ENCODE results near the gene TRAP1.

TRAP1 gene

DNA sequence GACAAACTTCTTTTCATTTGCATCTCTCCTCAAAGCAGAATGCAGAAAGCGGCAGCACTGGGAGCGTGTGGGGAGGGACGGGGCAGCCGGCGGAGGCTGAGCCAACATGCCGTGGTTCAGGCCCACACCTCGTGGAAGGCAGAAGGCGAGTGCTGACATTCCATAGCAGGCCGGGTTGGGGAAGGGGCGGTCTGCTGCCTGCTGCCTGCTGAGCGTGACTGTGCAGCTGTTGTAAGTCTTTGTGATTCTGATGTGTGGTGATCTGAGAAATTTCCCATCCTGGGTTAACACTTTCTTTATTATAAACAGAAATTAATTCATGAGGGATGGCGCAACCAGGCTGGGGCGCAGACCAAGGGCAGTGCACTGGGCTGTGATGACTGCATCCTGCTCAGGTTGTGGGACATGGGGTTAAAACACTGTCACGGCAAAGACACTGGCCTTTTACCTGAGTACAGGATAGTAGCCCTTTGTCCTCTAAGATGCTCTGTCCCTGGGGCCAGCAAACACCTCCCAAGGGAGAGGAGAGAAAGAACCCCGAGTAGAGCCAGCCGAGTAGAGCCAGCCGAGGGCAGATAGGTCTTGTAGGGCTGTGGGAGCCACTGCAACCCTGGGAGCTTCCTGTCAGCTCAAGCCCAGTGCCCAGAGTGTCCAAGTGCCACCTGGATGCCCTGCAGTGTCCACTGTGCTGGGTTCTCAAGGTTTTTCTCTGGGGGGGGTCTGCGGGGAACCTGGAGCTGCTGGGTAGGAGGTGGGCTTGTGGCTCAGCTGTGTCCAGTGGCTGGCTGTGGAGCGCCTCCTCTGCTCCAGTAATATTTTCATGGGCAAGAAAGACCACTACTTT is 71.6 kb downstream of the TRAP1 start:
- TF ChIP-seq, protein P1, sequence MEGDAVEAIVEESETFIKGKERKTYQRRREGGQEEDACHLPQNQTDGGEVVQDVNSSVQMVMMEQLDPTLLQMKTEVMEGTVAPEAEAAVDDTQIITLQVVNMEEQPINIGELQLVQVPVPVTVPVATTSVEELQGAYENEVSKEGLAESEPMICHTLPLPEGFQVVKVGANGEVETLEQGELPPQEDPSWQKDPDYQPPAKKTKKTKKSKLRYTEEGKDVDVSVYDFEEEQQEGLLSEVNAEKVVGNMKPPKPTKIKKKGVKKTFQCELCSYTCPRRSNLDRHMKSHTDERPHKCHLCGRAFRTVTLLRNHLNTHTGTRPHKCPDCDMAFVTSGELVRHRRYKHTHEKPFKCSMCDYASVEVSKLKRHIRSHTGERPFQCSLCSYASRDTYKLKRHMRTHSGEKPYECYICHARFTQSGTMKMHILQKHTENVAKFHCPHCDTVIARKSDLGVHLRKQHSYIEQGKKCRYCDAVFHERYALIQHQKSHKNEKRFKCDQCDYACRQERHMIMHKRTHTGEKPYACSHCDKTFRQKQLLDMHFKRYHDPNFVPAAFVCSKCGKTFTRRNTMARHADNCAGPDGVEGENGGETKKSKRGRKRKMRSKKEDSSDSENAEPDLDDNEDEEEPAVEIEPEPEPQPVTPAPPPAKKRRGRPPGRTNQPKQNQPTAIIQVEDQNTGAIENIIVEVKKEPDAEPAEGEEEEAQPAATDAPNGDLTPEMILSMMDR (IDR thresholded peaks at IDR 0.05; ENCODE audit: low read depth, low read length): no peak
- no peak overlapping the region for H3K4me3 ChIP-seq (ENCODE audit: low read depth, low read length)

DNA sequence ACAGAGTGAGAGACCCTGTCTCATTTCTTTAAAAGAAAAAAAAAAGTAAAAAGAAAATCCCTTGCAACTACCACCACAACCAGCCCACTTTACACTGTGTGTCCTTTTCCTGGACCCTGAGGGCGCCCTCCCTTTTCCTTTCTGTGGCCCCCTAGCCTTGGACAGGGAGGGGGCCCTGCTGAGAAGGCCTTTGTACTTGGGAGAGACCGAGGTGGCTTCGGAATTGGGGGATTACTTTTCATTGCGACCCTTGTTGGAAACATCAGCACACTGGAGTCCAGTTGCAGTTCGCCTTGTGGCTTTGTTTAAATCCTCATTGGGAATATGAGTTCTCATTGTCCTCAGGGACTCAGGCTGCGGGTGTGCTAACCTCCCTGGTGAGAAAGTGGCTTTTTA is 72.2 kb downstream of the TRAP1 start:
- H3K4me3 ChIP-seq (ENCODE audit: low read depth, low read length): no peak overlapping the region

DNA sequence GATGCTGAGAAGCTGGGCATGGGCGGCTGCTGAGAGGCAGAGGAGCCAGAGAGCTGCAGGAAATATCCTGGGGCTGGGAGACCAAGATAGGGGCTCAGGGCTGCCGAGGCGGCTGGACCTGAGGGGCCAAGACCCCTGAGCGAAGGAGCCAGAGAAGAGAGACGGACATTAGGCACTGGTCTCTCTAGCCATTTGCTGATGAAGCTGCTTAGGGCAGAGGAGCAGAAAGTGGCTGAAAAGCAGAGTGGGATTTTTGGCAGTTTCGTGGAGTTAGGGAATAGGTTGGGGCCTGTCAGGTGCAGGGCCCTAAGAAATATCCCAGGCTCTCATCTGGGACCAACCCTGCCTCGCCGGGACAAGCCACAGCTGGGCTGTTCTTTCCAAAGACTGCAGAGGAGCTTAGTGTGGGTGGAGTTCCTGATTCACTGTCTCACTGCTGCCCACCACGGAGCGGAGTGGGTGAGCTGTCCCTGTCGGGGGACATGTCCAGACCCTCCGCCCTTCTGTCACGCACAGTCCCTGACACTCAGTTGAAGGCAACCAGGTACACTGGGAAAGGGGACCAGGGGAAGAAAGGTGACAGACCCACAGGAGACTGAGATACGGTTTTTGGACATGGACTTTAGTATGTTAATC is 74.1 kb downstream of the TRAP1 start:
- TF ChIP-seq, protein P1 (IDR thresholded peaks at IDR 0.05; ENCODE audit: low read depth, low read length): no peak
- no peak overlapping the region for H3K4me3 ChIP-seq (ENCODE audit: low read depth, low read length)

More for the DNA sequence above, 72.2 kb downstream of the TRAP1 start:
- TF ChIP-seq, protein P1 (IDR thresholded peaks at IDR 0.05; ENCODE audit: low read depth, low read length): no peak

DNA sequence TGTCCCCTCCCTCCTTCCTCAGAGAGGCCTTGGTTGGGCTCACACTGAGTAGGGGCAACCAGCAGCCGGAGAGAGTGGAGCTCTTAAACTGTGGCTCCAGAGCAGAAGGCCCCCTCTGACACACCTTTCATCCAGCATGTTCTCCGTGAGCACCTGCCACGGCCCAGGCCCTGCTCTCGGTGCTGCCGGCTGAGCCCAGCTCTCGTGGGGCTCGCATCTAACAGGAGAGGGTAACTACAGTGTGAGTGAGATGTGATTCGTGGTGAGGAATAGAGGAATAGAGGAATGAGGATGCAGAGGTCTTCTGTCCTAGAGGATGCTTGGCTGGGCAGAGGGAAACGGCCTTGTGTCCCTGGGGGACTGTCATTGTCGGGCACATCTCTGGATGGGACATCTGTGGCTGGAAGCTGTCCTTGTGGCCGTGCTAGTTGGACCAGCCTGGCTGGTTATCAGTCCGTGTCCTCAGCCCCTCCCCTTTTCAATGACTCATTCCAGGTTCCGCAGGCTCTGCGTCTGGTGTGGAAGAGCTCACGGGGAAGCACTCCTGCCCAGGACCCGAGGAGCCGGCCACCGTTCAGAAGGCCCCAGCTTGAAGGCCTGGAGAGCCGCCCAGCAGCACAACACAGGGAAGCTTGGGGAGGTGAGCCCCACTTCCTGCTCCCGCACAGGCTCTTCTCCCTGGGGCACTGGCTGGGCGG is 74.8 kb downstream of the TRAP1 start:
- TF ChIP-seq, protein P1 (IDR thresholded peaks at IDR 0.05; ENCODE audit: low read depth, low read length): no peak
- H3K4me3 ChIP-seq (ENCODE audit: low read depth, low read length): no peak overlapping the region

DNA sequence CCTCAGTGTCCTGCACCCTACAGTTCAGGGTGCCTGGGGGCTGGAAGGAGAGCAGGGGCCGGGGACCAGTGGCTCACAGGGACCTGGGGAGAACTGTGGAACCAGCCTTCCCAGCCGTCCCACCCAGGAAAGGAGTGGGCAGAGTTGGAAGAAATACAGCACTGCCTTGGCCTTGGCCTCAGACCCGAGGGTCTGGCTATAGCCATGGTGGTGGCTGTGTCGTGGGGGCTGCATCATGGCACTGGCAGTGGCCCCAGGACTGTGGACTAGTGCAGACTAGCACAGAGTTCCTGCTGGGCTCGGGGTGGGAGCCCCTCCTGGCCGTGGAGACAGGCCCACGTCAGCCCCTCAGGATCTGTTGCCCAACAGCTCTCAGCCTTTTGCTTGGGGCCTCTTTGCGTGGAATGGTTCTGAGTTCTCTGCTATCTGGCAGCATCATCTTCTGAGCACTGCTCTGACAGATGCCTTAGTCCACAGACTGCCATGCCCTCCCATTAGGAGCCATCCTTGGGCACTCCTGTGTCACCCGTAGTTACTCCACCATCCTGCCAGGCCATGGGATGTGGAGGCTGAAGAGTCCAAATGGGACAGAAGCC is 75.4 kb downstream of the TRAP1 start:
- TF ChIP-seq, protein P1 (IDR thresholded peaks at IDR 0.05; ENCODE audit: low read depth, low read length): no peak
- no peak overlapping the region for H3K4me3 ChIP-seq (ENCODE audit: low read depth, low read length)

DNA sequence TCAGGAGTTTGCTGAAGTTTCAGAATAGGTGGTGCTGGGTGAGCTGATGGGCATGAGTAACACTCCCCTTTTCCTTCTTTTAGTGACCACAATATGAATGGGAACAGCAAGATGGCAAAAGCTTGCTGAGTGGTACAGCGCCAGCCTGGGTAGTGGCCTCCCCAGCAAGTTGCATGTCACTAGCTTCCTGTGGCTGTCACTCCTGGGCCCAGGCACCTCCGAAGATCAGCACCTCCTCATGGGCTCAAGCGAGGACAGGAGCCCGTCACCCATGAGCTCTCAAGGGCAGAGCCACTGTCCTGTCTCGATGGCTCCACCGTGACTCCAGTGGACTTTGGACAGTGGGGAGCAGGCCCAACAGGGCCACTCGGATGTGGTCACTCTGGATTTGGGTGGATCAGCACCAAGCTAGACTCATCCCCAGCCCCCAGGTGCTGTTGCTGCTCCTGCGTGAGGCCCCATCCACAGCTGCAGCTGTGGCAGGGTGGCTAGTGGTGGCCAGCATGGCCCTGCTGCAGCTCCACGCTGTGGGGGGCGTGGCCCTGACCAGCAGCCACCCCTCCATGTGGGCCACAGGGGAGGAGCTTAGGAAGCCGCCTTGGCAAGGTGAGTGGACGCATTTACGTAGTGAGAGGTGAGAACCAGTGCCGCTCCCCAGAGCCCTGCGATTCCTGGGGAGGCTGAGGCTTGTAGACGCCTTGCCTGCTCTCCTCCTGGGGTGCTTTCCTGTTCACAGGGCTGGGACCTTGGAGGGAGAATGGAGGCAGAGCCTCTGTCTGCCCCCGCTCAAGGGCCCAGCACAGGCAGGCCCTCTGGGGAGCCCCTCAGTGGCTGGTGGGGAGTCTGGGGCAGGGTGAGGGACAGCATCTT is 76.5 kb downstream of the TRAP1 start:
- H3K4me3 ChIP-seq (ENCODE audit: low read depth, low read length): no peak overlapping the region
- TF ChIP-seq, protein P1 (IDR thresholded peaks at IDR 0.05; ENCODE audit: low read depth, low read length): no peak

All from WI38 (cell line).